ENCODE measurements around the gene SMIM15.

Gene SMIM15

GRCh38 chr5:61130289-61130688 lies 32.0 kb downstream of the SMIM15 start:
- Histone ChIP-seq H3K27ac (peak overlapping the region; percentile 10), H3K36me3 (no peaks in the 10 kb centered on the region), H3K4me1 (ENCODE audit: control insufficient read depth in 1 of 2, insufficient read depth in 1 of 2, low read depth in 1 of 2, low read length in 1 of 2) (peaks cover 8 to 17% of the 10 kb centered on the region in 2 experiments), H3K27me3 (no peaks in the 10 kb centered on the region), H3K9me3 (no peaks in the 10 kb centered on the region), H3K4me3 (ENCODE audit: low read depth in 1 of 2, low read length in 1 of 2) (peak overlapping the region in 1 of 2 experiments; percentile 9)
- TF ChIP-seq CTCF (IDR thresholded peaks at IDR 0.05), result no peak

GRCh38 chr5:61123145-61123544 lies 39.1 kb downstream of the SMIM15 start:
- Histone ChIP-seq H3K4me1 (ENCODE audit: control insufficient read depth in 1 of 2, insufficient read depth in 1 of 2, low read depth in 1 of 2, low read length in 1 of 2) (no peaks in the 10 kb centered on the region), H3K27ac (no peak overlapping the region), H3K9me3 (no peaks in the 10 kb centered on the region), H3K27me3 (no peaks in the 10 kb centered on the region), H3K4me3 (ENCODE audit: low read depth in 1 of 2, low read length in 1 of 2) (no peak overlapping the region), H3K36me3 (no peaks in the 10 kb centered on the region)
- no peak for TF ChIP-seq CTCF (IDR thresholded peaks at IDR 0.05)

- H3K4me1 ChIP-seq (ENCODE audit: control insufficient read depth in 1 of 2, insufficient read depth in 1 of 2, low read depth in 1 of 2, low read length in 1 of 2), result no peaks in the 10 kb centered on the region
- no peaks in the 10 kb centered on the region for H3K27me3 ChIP-seq
- no peaks in the 10 kb centered on the region for H3K9me3 ChIP-seq
- H3K4me3 ChIP-seq (ENCODE audit: low read depth in 1 of 2, low read length in 1 of 2), result no peak overlapping the region
- no peaks in the 10 kb centered on the region for H3K36me3 ChIP-seq
- TF ChIP-seq CTCF (IDR thresholded peaks at IDR 0.05), result no peak
- no peak overlapping the region for H3K27ac ChIP-seq
Observed at GRCh38 chr5:61120534-61120933, 41.7 kb downstream of the SMIM15 start.

- Histone ChIP-seq H3K27ac (no peak overlapping the region), H3K9me3 (no peaks in the 10 kb centered on the region), H3K4me1 (ENCODE audit: control insufficient read depth in 1 of 2, insufficient read depth in 1 of 2, low read depth in 1 of 2, low read length in 1 of 2) (no peaks in the 10 kb centered on the region), H3K27me3 (no peaks in the 10 kb centered on the region), H3K4me3 (ENCODE audit: low read depth in 1 of 2, low read length in 1 of 2) (no peak overlapping the region), H3K36me3 (no peaks in the 10 kb centered on the region)
- TF ChIP-seq CTCF (IDR thresholded peaks at IDR 0.05), result no peak
Observed at GRCh38 chr5:61119066-61119465, 43.2 kb downstream of the SMIM15 start.

- no peak overlapping the region for H3K27ac ChIP-seq
- H3K4me1 ChIP-seq (ENCODE audit: control insufficient read depth in 1 of 2, insufficient read depth in 1 of 2, low read depth in 1 of 2, low read length in 1 of 2), result no peaks in the 10 kb centered on the region
- no peak for TF ChIP-seq CTCF (IDR thresholded peaks at IDR 0.05)
- H3K27me3 ChIP-seq, result no peaks in the 10 kb centered on the region
- no peaks in the 10 kb centered on the region for H3K9me3 ChIP-seq
- H3K4me3 ChIP-seq (ENCODE audit: low read depth in 1 of 2, low read length in 1 of 2), result no peak overlapping the region
- no peaks in the 10 kb centered on the region for H3K36me3 ChIP-seq
Observed at GRCh38 chr5:61115968-61116367, 46.3 kb downstream of the SMIM15 start.

GRCh38 chr5:61114441-61114840 lies 47.8 kb downstream of the SMIM15 start:
- H3K27me3 ChIP-seq, result no peaks in the 10 kb centered on the region
- no peak overlapping the region for H3K27ac ChIP-seq
- H3K4me1 ChIP-seq (ENCODE audit: control insufficient read depth in 1 of 2, insufficient read depth in 1 of 2, low read depth in 1 of 2, low read length in 1 of 2), result no peaks in the 10 kb centered on the region
- H3K9me3 ChIP-seq, result no peaks in the 10 kb centered on the region
- no peak for TF ChIP-seq CTCF (IDR thresholded peaks at IDR 0.05)
- no peaks in the 10 kb centered on the region for H3K36me3 ChIP-seq
- H3K4me3 ChIP-seq (ENCODE audit: low read depth in 1 of 2, low read length in 1 of 2), result no peak overlapping the region

All from neutrophil (primary cell).